Activated naive CD8-positive, alpha-beta T cell (primary cell): ENCODE data around the gene TUBGCP2.
A peak's percentile ranks its signal among the peaks of the same experiment; 100 is the strongest.
"Not testable (repeated sequence)": the region's sequence is repeated elsewhere in the genome, so short reads cannot be mapped to it uniquely, and the experiment has no call there.

ENCODE experiments used
- H3K27ac Mint-ChIP-seq: one replicate; pipeline ENCODE4 v1.8.0; 2021; ENCODE audit warnings: mixed read lengths
- H3K27me3 Mint-ChIP-seq: one replicate; pipeline ENCODE4 v1.8.0; 2021; ENCODE audit warnings: mixed read lengths
- H3K36me3 Mint-ChIP-seq: one replicate; pipeline ENCODE4 v1.8.0; 2021; ENCODE audit warnings: mixed read lengths
- H3K4me1 Mint-ChIP-seq: one replicate; pipeline ENCODE4 v1.8.0; 2021; ENCODE audit warnings: low read depth, mixed read lengths
- H3K4me3 Mint-ChIP-seq: one replicate; pipeline ENCODE4 v1.8.0; 2021; ENCODE audit warnings: mild to moderate bottlenecking, mixed read lengths
- H3K9me3 Mint-ChIP-seq: one replicate; pipeline ENCODE4 v1.8.0; 2021; ENCODE audit warnings: low read depth, mixed read lengths

Gene TUBGCP2

DNA sequence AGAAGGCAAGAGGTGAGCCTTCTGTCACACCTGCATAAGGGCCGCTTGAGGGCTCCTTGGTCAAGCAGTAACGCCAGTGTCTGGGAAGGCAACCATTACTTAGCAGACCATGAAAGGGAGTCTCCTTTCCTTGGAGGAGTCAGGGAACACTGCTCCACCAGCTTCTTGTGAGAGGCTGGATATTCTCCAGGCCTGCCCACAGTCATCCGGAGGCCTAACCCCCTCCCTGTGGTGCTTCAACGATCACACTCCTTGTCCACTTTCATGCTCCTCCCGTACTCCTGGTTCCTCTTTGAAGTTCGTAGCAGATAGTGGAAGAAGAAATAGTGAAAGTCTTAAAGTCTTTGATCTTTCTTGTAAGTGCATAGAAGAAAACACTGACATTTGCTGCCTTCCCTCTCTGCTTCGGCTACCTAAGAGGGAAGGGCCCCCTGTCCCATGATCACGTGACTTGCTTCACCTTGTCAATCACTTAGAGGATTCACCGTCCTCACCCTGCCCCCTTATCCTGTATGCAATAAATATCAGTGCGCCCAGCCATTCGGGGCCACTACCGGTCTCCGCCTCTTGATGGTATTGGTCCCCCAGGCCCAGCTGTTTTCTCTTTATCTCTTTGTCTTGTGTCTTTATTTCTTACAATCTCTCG, 13.5 kb upstream of the TUBGCP2 start:
- not testable (repeated sequence) for H3K9me3 Mint-ChIP-seq, H3K4me3 Mint-ChIP-seq, H3K27ac Mint-ChIP-seq, H3K36me3 Mint-ChIP-seq
- Mint-ChIP-seq H3K4me1 (peaks cover 12% of the 10 kb centered on the region), H3K27me3 (peaks cover 14% of the 10 kb centered on the region)

DNA sequence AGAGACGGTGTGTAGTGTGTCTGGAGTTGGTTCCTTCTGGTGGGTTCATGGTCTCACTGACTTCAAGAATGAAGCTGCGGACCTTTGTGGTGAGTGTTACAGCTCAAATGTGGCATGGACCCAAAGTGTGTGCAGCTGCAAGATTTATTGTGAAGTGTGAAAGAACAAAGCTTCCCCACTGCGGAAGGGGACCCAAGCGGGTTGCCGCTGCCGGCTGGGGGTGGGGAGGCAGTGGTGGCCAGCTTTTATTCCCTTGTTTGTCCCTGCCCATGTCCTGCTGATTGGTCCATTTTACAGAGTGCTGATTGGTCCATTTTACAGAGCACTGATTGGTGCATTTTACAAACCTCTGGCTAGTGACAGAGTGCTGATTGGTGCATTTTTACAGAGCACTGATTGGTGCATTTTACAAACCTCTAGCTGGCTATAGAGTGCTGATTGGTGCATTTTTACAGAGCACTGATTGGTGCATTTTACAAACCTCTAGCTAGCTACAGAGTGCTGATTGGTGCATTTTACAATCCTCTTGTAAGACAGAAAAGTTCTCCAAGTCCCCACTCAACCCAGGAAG, 12.3 kb upstream of the TUBGCP2 start:
- not testable (repeated sequence) for H3K4me1 Mint-ChIP-seq, H3K27ac Mint-ChIP-seq, H3K9me3 Mint-ChIP-seq, H3K36me3 Mint-ChIP-seq, H3K4me3 Mint-ChIP-seq
- H3K27me3 Mint-ChIP-seq, result peaks cover 12% of the 10 kb centered on the region

DNA sequence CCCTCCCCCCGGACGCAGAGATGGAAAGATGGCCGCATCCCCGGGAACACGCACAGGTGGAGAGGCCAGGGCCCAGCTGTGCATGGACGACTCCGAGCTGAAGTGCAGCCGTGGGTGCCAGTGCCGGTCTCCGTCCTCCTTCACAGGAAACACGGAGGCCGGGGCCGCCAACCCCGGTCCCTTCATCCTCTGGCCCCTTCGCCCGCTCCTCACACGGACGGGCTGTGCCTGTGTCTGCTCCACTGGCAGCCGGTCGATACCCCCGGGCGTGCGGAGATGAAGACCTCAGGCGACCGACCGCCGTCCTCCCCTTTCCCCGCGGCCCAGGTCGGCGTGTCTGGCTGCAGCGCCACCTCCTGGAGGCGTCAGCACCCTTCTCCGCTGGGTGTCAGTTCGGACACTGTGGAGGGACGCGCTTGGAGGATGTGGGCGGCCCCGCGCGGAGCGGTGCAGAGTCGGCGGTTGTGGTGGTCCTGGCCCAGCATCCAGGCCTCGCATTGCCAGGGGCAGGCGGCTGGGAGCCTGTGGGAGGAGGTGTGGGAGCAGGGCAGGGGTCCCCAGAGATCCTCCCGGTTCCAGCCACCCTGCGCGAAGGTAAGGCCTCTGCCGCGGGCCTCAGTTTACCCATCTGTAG, 9.9 kb upstream of the TUBGCP2 start:
- Mint-ChIP-seq H3K9me3 (no peaks in the 10 kb centered on the region), H3K36me3 (no peaks in the 10 kb centered on the region), H3K4me3 (peak overlapping the region; percentile 70), H3K27ac (no peak overlapping the region), H3K27me3 (peaks cover 11% of the 10 kb centered on the region), H3K4me1 (peaks cover 9% of the 10 kb centered on the region)

DNA sequence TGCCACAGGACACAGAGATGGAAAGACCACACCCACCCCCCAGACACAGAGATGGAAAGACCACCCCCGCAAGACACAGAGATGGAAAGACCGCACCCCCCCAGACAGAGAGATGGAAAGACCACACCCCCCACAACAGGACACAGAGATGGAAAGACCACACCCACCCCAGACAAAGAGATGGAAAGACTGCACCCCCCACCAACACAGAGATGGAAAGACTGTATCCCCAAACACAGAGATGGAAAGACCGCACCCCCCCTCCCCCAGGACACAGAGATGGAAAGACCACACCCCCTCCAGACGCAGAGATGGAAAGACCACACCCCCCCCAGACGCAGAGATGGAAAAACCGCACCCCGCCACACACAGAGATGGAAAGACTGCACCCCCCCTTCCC, 8.1 kb upstream of the TUBGCP2 start:
- no peak overlapping the region for H3K4me3 Mint-ChIP-seq
- no peak overlapping the region for H3K27ac Mint-ChIP-seq

DNA sequence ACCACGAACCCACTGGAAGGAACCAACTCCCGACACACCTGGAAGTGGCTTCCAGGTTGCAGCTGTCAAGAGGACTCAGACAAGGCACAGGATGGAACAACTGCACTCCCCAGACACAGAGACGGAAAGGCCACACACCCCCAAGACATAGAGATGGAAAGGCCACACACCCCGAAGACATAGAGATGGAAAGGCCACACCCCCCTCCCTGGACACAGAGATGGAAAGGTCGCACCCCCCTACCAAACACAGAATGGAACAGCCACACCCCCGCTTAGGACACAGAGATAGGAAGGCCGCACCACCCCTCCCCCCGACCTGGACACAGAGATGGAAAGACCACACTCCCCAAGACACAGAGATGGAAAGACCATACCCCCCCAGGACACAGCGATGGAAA, 7.6 kb upstream of the TUBGCP2 start:
- no peaks in the 10 kb centered on the region for H3K9me3 Mint-ChIP-seq
- H3K4me1 Mint-ChIP-seq, result peaks cover 9% of the 10 kb centered on the region
- H3K36me3 Mint-ChIP-seq, result no peaks in the 10 kb centered on the region
- H3K27ac Mint-ChIP-seq, result no peak overlapping the region
- H3K4me3 Mint-ChIP-seq, result no peak overlapping the region
- peaks cover 11% of the 10 kb centered on the region for H3K27me3 Mint-ChIP-seq

More for the DNA sequence above, 8.1 kb upstream of the TUBGCP2 start:
- H3K36me3 Mint-ChIP-seq, result no peaks in the 10 kb centered on the region
- peaks cover 11% of the 10 kb centered on the region for H3K27me3 Mint-ChIP-seq
- H3K4me1 Mint-ChIP-seq, result peaks cover 9% of the 10 kb centered on the region
- no peaks in the 10 kb centered on the region for H3K9me3 Mint-ChIP-seq

DNA sequence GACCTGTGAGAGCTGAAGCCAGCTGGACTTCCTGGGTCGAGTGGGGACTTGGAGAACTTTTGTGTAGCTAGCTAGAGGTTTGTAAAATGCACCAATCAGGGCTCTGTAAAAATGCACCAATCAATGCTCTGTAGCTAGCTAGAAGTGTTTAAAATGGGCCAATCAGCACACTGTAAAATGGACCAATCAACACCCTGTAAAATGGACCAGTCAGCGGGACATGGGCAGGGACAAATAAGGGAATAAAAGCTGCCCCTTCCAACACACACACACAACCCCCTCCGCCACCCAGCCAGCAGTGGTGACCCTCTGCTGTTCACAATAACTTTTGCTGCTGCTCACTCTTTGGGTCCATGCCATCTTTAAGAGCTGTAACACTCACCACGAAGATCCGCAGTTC, 7.2 kb upstream of the TUBGCP2 start:
- Mint-ChIP-seq H3K27ac (no peak overlapping the region), H3K4me3 (no peak overlapping the region), H3K9me3 (no peaks in the 10 kb centered on the region), H3K27me3 (peaks cover 11% of the 10 kb centered on the region), H3K4me1 (peaks cover 9% of the 10 kb centered on the region), H3K36me3 (no peaks in the 10 kb centered on the region)

DNA sequence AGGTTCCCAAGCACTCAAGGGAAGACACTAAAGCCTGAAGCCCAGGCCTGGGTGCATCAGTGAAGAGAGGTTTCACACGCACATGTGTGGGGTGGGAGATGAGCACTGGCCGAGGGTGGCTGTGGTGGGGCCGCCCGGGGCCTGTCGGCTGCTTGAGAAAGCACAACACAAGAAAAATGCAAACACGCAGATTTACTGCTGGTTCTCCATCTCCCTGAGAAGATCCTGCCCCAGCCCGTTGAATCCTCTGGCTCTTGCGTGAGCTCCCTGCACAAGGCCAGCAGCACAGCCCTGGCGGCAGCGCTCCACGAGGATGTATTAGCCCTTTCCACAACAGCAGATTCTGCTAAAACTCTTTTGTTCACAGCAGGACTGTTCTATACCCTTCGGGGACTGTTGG, 6.2 kb upstream of the TUBGCP2 start:
- H3K27me3 Mint-ChIP-seq, result peaks cover 6% of the 10 kb centered on the region
- H3K4me1 Mint-ChIP-seq, result peaks cover 9% of the 10 kb centered on the region
- H3K9me3 Mint-ChIP-seq, result no peaks in the 10 kb centered on the region
- no peaks in the 10 kb centered on the region for H3K36me3 Mint-ChIP-seq
- no peak overlapping the region for H3K4me3 Mint-ChIP-seq
- H3K27ac Mint-ChIP-seq, result no peak overlapping the region

DNA sequence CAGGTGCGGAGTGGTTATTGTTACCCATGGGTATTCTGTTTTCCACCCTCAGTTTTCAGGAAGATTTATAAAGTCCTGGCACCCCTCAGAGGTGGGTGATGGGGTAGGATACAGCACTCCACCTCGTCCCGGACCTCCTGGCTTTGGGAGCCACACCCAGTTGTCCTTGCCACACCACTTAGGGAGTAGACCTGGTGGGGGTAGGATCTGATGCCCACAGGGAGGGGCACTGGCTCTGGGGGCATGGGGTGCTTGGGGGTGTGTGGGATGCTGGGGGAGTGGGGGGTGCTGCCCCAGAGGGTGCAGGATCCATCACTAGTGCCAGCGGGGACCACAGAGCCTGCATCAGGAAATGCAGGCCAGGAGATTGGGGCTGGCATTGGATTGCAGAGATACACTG, 4.5 kb upstream of the TUBGCP2 start:
- H3K27ac Mint-ChIP-seq, result no peak overlapping the region
- H3K27me3 Mint-ChIP-seq, result no peaks in the 10 kb centered on the region
- H3K9me3 Mint-ChIP-seq, result no peaks in the 10 kb centered on the region
- peaks cover 4% of the 10 kb centered on the region for H3K4me1 Mint-ChIP-seq
- H3K36me3 Mint-ChIP-seq, result no peaks in the 10 kb centered on the region
- no peak overlapping the region for H3K4me3 Mint-ChIP-seq

DNA sequence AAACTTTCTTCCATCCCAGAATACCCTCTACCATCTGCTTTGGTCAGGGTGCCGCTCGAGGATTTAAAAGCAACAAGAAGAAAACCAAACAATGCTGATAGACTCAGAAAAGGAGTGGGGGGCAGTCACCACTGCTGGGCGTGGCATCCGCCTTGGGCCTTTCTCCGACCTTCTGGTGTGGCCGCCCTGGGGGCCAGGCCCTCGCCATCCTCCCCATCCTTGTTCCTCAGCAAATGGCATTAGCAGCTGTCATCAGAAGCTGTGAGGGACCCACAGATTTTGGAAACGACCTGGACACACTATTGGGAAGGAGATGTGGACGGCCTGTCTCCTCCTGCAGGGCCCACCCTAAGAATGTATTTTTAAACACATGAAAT, 4.1 kb upstream of the TUBGCP2 start:
- no peak overlapping the region for H3K27ac Mint-ChIP-seq
- H3K36me3 Mint-ChIP-seq, result no peaks in the 10 kb centered on the region
- H3K9me3 Mint-ChIP-seq, result no peaks in the 10 kb centered on the region
- H3K4me1 Mint-ChIP-seq, result peaks cover 8% of the 10 kb centered on the region
- H3K27me3 Mint-ChIP-seq, result no peaks in the 10 kb centered on the region
- H3K4me3 Mint-ChIP-seq, result no peak overlapping the region

DNA sequence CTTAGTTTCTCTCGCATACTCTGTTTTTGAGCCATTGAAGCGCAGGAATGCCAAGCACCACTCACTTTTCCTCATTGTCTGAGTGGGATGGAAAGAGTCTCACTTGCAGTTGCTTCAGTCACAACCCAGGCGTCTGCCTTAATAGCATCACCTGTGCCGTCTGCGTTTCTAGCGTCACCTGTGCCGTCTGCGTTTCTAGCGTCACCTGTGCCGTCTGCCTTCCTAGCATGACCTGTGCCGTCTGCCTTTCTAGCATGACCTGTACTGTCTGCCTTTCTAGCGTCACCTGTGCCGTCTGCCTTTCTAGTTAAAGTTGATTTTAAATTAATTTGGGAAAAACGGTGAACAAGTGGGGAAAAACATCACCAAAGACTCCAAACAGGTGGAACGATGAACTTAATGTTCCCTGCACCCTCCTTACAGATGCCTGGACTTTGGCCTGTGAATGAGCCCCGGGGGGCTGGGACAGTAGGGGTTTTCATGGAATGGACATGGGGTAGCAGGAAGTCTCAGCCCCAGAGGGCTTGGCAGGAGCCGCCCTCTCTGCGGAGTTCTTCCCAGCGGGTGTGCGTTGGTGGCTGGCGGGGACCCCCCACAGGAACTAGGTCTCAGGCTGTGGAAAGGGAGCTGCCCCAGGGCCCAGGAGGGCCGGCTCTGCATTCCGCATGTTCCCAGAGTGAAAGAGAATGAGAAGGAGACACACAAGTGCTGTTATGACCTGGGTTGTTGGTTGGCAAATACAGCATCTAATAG, 3.5 kb upstream of the TUBGCP2 start:
- H3K27me3 Mint-ChIP-seq, result no peaks in the 10 kb centered on the region
- H3K4me1 Mint-ChIP-seq, result peaks cover 13% of the 10 kb centered on the region
- H3K36me3 Mint-ChIP-seq, result no peaks in the 10 kb centered on the region
- no peak overlapping the region for H3K4me3 Mint-ChIP-seq
- H3K9me3 Mint-ChIP-seq, result no peaks in the 10 kb centered on the region
- no peak overlapping the region for H3K27ac Mint-ChIP-seq

DNA sequence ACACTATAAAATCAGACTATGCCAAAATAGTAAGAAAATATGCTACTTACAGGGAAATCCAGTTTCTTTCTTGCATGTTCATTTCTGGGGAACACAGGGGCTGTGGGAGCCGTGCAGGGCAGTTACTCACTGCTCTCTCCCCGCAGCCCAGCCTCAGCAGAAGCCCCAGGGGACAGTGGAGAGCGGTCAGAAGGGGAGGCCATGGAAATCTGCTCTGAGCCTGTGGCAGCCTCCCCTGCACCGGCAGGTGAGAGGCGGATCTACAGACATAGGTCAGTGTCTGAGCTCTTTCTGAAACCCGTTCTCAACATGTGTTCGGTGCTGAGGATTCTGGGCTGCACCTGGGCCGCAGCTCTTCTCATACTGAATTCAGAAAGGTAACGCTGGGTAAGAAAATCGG, 2.9 kb upstream of the TUBGCP2 start:
- Mint-ChIP-seq H3K9me3 (no peaks in the 10 kb centered on the region), H3K4me3 (no peak overlapping the region), H3K36me3 (no peaks in the 10 kb centered on the region), H3K27me3 (no peaks in the 10 kb centered on the region), H3K27ac (no peak overlapping the region), H3K4me1 (peaks cover 18% of the 10 kb centered on the region)

DNA sequence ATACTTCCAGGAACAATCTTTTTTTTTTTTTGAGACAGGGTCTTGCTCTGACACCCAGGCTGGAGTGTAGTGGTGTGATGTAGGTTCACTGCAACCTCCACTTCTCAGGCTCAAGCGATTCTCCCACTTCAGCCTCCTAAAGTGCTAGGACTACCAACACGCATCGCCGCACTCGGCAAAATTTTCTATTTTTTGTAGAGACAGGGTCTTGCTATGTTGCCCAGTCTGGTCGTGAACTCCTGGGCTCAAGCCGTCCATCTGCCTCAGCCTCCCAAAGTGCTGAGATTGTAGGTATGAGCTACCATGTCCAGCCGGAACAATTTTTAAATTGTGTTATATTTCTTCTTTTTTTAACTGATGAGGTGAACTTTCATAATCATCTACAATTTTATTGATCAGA, 2.1 kb upstream of the TUBGCP2 start:
- Mint-ChIP-seq H3K9me3 (no peaks in the 10 kb centered on the region), H3K27me3 (no peaks in the 10 kb centered on the region), H3K36me3 (no peaks in the 10 kb centered on the region), H3K4me1 (peaks cover 18% of the 10 kb centered on the region), H3K4me3 (no peak overlapping the region), H3K27ac (no peak overlapping the region)

DNA sequence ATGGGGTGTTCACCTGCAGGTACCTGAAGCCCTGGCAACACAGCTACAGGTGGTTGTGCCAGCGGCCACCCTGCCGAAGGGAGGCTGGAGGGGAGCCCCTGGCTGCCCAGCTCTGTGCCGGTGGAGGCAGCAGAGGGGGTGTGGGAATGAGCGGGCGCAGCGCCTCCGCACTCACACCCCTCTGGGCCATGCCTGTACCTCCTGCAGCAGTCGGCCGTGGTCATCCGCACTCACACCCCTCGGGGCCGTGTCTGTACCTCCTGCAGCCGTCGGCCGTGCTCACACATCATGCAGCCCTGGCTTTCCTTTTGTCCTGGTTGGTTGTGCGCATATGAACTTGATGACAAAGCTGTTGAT, 1.7 kb upstream of the TUBGCP2 start:
- H3K27ac Mint-ChIP-seq, result no peak overlapping the region
- H3K36me3 Mint-ChIP-seq, result no peaks in the 10 kb centered on the region
- peak overlapping the region; percentile 32 for H3K4me3 Mint-ChIP-seq
- H3K4me1 Mint-ChIP-seq, result peaks cover 20% of the 10 kb centered on the region
- no peaks in the 10 kb centered on the region for H3K9me3 Mint-ChIP-seq
- no peaks in the 10 kb centered on the region for H3K27me3 Mint-ChIP-seq

DNA sequence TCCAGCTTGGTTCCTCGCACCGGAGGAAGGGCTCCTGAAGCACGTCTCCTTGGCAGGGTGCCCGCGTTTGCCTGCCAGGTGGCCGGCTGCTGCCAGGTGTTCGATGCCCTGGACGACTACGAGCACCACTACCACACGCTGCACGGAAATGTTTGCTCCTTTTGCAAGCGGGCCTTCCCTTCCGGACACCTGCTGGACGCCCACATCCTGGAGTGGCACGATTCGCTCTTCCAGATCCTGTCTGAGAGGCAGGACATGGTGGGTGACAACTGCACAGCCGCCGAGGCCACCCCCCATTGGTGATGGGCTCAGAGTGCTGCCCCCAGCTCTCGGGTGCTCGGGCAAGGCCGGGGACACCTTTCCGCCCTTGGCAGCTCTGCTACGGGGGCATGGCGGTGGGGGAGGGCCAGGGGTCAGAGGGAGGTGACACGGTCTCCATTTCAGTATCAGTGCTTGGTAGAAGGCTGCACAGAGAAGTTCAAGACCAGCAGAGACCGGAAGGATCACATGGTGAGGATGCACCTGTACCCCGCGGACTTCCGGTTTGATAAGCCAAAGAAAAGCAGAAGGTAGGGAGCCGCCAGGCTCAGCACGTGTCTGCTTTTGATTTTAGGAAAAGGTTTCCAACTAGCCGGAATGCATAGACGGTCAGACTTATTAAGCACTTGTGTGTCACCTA, 1.2 kb upstream of the TUBGCP2 start:
- peaks cover 24% of the 10 kb centered on the region for H3K4me1 Mint-ChIP-seq
- H3K27ac Mint-ChIP-seq, result peak overlapping the region; percentile 34
- H3K9me3 Mint-ChIP-seq, result no peaks in the 10 kb centered on the region
- no peaks in the 10 kb centered on the region for H3K27me3 Mint-ChIP-seq
- no peaks in the 10 kb centered on the region for H3K36me3 Mint-ChIP-seq
- H3K4me3 Mint-ChIP-seq, result peak overlapping the region; percentile 38

DNA sequence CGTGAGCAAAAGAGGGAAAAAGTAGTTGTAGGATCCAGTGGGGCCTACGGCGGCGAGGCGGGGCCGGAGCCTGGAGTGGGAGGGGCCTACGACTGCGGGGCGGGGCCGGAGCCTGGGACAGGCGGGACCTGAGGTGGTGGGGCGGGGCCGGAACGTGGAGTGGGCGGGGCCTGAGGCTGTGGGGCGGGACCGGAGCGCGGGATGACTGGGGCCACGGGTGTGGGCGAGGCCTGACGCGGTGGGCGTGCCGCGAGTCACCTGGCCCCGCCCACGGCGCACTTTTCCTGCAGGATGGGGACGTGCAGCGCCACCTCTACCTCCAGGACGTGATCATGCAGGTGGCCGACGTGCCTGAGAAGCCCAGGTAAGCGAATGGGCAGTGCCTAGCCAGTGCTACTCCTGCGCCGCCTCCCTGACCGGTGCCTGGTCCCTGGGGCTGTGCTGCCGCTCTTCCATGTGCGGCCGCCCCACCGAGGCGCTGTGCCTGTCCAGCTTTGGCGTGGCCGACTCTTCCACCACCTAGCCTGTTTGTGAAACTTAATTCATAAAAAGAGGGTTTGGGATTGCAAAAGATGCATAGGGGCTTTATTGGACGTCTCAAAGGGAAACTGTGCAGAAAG, 538 bp upstream of the TUBGCP2 start:
- peaks cover 27% of the 10 kb centered on the region for H3K4me1 Mint-ChIP-seq
- no peaks in the 10 kb centered on the region for H3K36me3 Mint-ChIP-seq
- H3K4me3 Mint-ChIP-seq, result peak overlapping the region; percentile 75
- H3K27me3 Mint-ChIP-seq, result no peaks in the 10 kb centered on the region
- H3K9me3 Mint-ChIP-seq, result no peaks in the 10 kb centered on the region
- H3K27ac Mint-ChIP-seq, result peak overlapping the region; percentile 70
